K562 (cell line): ENCODE data around the gene ATXN1. TPM values are rescaled to one million over a fixed set of nuclear protein-coding genes. Genes with fewer than 3 reads are reported as not detected.

Experiments used
- CHD2 ChIP-seq: IDR thresholded peaks from 2 replicates; pipeline ENCODE4 v1.6.1; 2011; ENCODE audit warnings: low read depth, low read length
- CREB1 ChIP-seq, 2 experiments: sonication (generic) in 1 of 2; formaldehyde crosslinking in 1 of 2; IDR thresholded peaks; 2 replicates each; pipeline versions ENCODE4 v1.6.1 to v1.8.0; 2012 to 2022; ENCODE audit warnings: inconsistent platforms in 1 of 2, mild to moderate bottlenecking in 1 of 2, missing genetic modification reagents in 1 of 2, moderate library complexity in 1 of 2
- JUND ChIP-seq, 2 experiments: IDR thresholded peaks; 2 replicates in 1 of 2; 3 replicates in 1 of 2; pipeline ENCODE4 v1.6.1; 2011; ENCODE audit warnings: borderline replicate concordance in 2 of 2, low read depth in 2 of 2, low read length in 2 of 2, improper control_type of control experiment in 1 of 2, missing biosample characterization in 1 of 2, missing genetic modification characterization in 1 of 2, missing genetic modification reagents in 1 of 2
- MAFF ChIP-seq: IDR thresholded peaks from 2 replicates; pipeline ENCODE4 v1.6.1; 2012; ENCODE audit warnings: low read length, improper control_type of control experiment
- MCM7 ChIP-seq, 2 experiments: fragments of 450-650 bp; IDR thresholded peaks; 2 replicates each; pipeline ENCODE4 v1.6.1; 2016 to 2018
- MTA2 ChIP-seq: fragments of 450-650 bp; IDR thresholded peaks from 2 replicates; pipeline ENCODE4 v1.6.1; 2016; ENCODE audit warnings: low read depth
- NFATC3 ChIP-seq: fragments of 450-650 bp; IDR thresholded peaks from 2 replicates; pipeline ENCODE4 v1.6.1; 2017; ENCODE audit warnings: mild to moderate bottlenecking
- SIX5 ChIP-seq, 2 experiments: IDR thresholded peaks; 2 replicates each; pipeline ENCODE4 v1.6.1; 2011; ENCODE audit warnings: low read length in 2 of 2, borderline replicate concordance in 1 of 2, low read depth in 1 of 2, mild to moderate bottlenecking in 1 of 2, moderate library complexity in 1 of 2; ENCODE audit not compliant: insufficient read depth in 1 of 2
- TRIM28 ChIP-seq: fragments of 450-650 bp; IDR thresholded peaks from 2 replicates; pipeline ENCODE4 v1.6.1; 2017
- ZC3H11A ChIP-seq: IDR thresholded peaks from 2 replicates; pipeline ENCODE4 v1.6.1; 2012; ENCODE audit warnings: low read depth, low read length, improper control_type of control experiment
- ZNF282 ChIP-seq: sonication (generic); formaldehyde crosslinking; IDR thresholded peaks from 2 replicates; pipeline ENCODE4 v1.8.1; 2023; ENCODE audit warnings: missing genetic modification reagents
- ZNF655 ChIP-seq: fragments of 250-450 bp; sonication (Bioruptor Pico); IDR thresholded peaks from 2 replicates; pipeline ENCODE4 v1.5.0; 2021
- polyA plus RNA-seq, 8 experiments: library from polyadenylated mRNA; depleted of rRNA in 4 of 8; stranded (reverse) in 5 of 8; unstranded in 3 of 8; fragments of >200 nt; fragmentation: Nextera tagmentation in 2 of 8; fragmentation: Illumina TruSeq in 1 of 8; extraction: Ambion mirVana in 2 of 8; extraction: Trizol in 1 of 8; gene quantifications; 2 replicates each; pipeline versions ENCODE4 v1.2.1 to v1.2.3, GENCODE V29; 2011 to 2014; ENCODE audit warnings: inconsistent platforms in 1 of 8, missing spikeins in 1 of 8
- total RNA-seq, 7 experiments: library from RNA; depleted of rRNA in 6 of 7; stranded (reverse); fragments of >200 nt in 6 of 7; fragmentation: Illumina TruSeq in 2 of 7; extraction: Trizol in 2 of 7; gene quantifications; 2 replicates each; pipeline versions ENCODE4 v1.2.1 to v1.2.3, GENCODE V29; 2011 to 2021; ENCODE audit warnings: low replicate concordance in 1 of 7
- TF ChIP-seq, protein P1 (sequence below), 2 experiments: fragments of 450-650 bp in 1 of 2; sonication (generic) in 1 of 2; formaldehyde crosslinking in 1 of 2; IDR thresholded peaks; 2 replicates each; pipeline versions ENCODE4 v1.7.1 to v1.9.0; 2016 to 2022; ENCODE audit warnings: inconsistent platforms in 1 of 2, mild to moderate bottlenecking in 1 of 2, missing genetic modification reagents in 1 of 2
- TF ChIP-seq, protein P2 (sequence below): fragments of 250-450 bp; sonication (Bioruptor Pico); IDR thresholded peaks from 2 replicates; pipeline ENCODE4 v1.8.0; 2021; ENCODE audit warnings: moderate library complexity, mild to moderate bottlenecking, inconsistent platforms

Gene ATXN1
- total and polyA plus RNA-seq, 9 of the 15 experiments (the other 6 are each of a cell fraction or from before 2014, with no cell fraction given) = under 0.01 to 1.2 (median 0.58) TPM

DNA sequence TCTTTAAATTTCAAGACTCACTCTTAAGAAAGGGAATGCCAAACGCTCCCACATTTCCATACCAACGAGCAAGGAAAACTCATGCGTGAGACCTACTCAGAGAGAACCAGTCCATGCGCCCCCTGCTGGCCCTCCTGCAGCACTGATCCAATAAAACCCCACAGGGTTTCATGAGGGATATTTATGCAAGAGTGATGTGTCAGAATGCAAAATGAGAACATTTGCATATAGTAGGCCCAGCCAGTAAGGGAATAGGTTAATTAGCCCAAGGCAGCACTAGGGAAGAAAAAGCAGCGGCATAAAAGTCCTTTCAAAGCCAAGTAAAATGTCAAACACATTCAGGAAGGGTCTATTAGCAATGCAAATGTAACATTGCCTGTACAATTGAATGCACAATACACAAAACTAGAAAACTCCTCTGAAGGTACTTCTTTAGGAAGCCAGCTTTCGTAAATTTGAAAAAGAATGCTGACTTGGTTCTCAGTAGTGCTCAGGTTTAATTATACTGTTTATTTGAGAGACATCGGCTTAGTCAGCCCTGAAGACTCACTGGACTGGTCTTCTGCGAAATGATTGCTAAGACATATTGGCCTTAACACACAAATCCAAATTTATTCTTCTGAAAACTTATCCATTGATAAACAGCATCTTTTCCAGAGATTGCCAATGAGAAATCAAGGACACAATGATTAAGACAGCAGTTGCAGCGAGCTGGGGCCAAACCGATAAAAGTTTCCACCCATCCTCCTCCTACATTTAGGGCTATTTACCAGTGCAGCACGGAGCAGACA lies 429.7 kb downstream of the ATXN1 start (continued):
- TF ChIP-seq, protein P1, sequence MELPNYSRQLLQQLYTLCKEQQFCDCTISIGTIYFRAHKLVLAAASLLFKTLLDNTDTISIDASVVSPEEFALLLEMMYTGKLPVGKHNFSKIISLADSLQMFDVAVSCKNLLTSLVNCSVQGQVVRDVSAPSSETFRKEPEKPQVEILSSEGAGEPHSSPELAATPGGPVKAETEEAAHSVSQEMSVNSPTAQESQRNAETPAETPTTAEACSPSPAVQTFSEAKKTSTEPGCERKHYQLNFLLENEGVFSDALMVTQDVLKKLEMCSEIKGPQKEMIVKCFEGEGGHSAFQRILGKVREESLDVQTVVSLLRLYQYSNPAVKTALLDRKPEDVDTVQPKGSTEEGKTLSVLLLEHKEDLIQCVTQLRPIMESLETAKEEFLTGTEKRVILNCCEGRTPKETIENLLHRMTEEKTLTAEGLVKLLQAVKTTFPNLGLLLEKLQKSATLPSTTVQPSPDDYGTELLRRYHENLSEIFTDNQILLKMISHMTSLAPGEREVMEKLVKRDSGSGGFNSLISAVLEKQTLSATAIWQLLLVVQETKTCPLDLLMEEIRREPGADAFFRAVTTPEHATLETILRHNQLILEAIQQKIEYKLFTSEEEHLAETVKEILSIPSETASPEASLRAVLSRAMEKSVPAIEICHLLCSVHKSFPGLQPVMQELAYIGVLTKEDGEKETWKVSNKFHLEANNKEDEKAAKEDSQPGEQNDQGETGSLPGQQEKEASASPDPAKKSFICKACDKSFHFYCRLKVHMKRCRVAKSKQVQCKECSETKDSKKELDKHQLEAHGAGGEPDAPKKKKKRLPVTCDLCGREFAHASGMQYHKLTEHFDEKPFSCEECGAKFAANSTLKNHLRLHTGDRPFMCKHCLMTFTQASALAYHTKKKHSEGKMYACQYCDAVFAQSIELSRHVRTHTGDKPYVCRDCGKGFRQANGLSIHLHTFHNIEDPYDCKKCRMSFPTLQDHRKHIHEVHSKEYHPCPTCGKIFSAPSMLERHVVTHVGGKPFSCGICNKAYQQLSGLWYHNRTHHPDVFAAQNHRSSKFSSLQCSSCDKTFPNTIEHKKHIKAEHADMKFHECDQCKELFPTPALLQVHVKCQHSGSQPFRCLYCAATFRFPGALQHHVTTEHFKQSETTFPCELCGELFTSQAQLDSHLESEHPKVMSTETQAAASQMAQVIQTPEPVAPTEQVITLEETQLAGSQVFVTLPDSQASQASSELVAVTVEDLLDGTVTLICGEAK (IDR thresholded peaks at IDR 0.05) = 0 out of 2 replicates have a peak, but pooled peaks have one; percentile 7
- TF ChIP-seq, protein P1 (CRISPR knock-in tag; IDR thresholded peaks at IDR 0.05) = no peak
- TF ChIP-seq SIX5 (IDR thresholded peaks at IDR 0.05; ENCODE audit: borderline replicate concordance in 1 of 2, insufficient read depth in 1 of 2, low read depth in 1 of 2, low read length in 2 of 2) (no peak), NFATC3 (0 out of 2 replicates have a peak, but pooled peaks have one; percentile 42), ZNF282 (CRISPR knock-in tag) (no peak), JUND (IDR thresholded peaks at IDR 0.05; ENCODE audit: borderline replicate concordance, low read depth, low read length) (peak; percentile 57), JUND (tag; IDR thresholded peaks at IDR 0.05; ENCODE audit: borderline replicate concordance, low read depth, low read length) (no peak), CHD2 (no peak), ZNF655 (CRISPR knock-in tag) (no peak), CREB1 (IDR thresholded peaks at IDR 0.05) (no peak), CREB1 (CRISPR knock-in tag; IDR thresholded peaks at IDR 0.05) (0 out of 2 replicates have a peak, but pooled peaks have one; percentile 44), MAFF (no peak), ZC3H11A (no peak), MCM7 (IDR thresholded peaks at IDR 0.05) (no peak), MTA2 (no peak), TRIM28 (no peak)
- TF ChIP-seq, protein P2, sequence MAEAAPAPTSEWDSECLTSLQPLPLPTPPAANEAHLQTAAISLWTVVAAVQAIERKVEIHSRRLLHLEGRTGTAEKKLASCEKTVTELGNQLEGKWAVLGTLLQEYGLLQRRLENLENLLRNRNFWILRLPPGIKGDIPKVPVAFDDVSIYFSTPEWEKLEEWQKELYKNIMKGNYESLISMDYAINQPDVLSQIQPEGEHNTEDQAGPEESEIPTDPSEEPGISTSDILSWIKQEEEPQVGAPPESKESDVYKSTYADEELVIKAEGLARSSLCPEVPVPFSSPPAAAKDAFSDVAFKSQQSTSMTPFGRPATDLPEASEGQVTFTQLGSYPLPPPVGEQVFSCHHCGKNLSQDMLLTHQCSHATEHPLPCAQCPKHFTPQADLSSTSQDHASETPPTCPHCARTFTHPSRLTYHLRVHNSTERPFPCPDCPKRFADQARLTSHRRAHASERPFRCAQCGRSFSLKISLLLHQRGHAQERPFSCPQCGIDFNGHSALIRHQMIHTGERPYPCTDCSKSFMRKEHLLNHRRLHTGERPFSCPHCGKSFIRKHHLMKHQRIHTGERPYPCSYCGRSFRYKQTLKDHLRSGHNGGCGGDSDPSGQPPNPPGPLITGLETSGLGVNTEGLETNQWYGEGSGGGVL (CRISPR knock-in tag) = no peak
